ENCODE results near the gene KCTD19.

KCTD19 gene

DNA sequence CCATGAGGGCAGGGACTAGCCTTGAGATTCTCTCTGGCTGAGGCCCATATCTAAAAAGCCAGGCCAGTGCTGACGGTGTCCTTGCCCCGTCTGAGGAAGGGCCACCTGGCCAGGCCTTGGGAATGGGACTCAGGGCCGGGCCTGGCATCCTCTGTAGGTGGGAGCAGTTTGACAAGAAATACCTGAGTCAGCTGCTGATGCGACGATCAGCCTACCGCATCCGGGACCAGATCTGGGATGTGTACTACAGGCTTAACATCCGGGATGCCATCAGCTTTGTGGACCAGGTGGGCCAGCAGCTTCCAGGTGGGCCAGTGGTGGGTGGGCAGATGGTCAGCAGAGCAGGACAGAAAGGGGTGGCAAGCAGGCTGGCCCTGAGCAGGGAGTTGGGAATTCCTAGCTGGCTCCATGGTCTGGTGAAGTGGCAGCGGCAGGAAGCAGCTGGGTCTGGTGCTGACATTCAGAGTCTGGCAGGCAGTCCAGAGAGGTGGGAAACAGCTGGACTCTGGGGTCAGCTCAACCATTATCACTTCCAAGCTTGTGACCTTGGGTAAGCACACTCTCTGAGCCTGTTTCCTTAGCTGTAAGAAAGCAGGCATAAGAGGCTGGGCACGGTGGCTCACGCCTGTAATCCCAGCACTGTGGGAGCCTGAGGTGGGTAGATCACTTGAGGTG is 68.2 kb downstream of the KCTD19 start:
- DNase-seq (ENCODE audit: low read depth) = no peak

GRCh38 chr16:67257486-67258160 is 68.9 kb downstream of the KCTD19 start:
- no peak for DNase-seq (ENCODE audit: low read depth)

DNA sequence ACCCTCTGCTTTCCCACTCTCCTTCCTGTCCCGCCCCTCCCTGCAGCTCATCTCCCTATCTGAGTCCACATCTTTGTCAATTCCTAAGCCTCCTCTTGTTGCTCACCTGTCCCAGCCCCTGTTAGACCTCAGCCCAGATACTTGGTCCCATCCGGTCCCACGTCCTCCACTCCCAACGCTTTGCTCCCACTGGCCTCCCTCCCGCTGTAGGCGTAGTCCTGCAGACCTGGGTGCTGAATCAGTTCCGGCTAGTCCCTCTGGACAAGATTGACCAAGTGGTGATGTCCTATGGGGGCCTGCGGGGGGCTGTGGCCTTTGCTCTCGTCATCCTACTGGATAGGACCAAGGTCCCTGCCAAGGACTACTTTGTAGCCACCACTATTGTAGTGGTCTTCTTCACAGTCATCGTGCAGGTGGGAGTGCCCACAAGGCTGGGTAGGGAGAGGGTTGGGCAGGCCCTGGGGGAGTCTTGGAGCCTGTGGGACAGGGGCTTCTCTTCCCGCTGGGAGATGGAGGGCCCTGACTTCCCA is 69.8 kb downstream of the KCTD19 start:
- no peak for DNase-seq (ENCODE audit: low read depth)

DNA sequence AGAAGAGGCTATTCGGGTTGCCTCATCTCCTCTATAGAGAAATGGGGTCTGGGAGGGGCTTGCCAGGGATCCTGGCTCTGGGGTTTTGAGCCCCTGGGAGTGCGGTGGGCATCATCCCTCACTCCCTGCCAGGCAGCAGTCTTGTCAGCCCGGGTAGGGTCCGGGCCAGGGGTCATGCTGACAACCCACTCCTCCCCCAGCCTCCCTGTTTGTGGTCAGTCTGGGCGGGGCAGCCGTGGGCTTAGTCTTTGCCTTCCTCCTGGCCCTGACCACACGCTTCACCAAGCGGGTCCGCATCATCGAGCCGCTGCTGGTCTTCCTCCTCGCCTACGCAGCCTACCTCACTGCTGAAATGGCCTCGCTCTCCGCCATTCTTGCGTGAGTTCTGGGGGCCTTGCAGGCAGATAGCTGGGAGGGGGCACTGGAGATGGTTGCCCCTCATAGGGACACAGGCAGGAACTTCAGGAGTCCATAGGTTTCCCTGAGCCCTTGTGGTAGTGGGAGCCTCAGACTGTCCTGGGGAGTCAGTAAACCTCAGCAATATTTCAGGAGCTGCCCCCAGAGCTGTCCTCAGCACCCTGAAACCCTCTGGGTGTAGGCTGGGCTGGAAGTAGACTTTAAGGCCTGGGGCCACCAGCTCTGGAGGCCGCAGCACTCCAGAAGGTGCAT is 70.9 kb downstream of the KCTD19 start:
- no peak for DNase-seq (ENCODE audit: low read depth)

DNA sequence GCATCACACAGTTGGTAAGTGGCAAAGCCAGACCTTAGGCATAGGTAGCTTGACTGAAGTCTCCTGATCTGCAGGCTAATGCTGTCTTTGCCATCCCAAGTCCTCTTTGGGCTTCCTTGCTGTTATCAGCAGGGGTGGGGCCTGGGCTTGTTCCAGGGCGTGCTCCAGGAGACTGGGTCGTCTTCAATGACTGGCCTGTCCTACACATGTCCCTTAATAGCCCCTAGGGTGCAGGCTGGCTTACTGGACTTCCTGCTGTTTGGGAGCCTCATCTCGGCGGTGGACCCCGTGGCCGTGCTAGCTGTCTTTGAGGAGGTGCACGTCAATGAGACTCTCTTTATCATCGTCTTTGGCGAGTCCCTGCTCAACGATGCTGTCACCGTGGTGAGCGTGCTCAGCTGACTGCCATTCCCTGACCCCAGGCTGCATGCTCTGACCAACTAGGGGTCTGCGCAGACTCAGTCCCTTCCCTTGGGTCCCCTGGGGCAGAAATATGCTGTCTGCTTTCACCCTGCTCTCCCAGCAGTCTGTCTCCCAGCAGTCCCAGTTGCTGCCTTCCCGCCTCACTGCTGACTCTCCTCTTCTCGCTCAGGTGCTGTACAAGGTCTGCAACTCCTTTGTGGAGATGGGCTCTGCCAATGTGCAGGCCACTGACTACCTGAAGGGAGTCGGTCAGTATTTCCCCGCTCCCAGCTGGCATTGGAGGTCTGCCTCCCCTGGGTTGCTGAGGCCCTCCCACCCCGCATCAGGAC is 71.6 kb downstream of the KCTD19 start:
- DNase-seq (ENCODE audit: low read depth) = no peak

DNA sequence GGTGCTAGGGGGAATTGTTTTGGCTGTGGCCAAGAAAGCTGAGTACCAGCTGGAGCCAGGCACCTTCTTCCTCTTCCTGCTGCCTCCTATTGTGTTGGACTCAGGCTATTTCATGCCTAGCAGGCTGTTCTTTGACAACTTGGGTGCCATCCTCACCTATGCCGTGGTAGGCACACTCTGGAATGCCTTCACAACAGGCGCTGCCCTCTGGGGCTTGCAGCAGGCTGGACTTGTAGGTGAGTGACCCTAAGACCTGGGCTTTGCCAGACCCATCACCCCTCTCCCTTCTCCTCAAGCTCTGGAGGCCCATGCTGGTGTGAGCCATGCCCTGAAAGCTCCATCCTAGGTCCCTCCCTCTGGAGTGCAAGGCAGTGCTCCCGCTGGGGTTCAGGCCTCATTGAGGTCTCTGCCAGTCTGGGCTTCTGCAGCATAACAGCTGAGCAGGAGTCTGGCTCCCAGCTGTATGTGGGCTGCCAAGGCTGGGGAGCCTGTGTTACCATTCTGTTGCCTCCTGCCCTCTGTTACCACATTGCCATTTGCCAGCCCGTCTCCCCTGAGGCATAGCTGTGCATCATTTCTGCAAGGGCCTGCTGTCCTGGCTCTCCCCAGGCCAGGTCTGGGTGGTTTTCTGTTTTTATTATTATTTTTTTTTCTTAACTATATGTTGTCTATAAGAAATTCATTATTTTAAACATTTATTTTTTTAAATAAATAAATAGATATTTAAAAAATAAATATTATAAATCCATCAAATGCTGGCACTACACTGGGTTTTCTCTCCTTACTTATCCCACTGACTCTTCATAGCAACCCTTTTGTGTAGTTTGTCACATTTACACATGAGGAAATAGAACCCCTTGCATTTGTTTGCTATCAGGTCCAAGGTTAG is 73.7 kb downstream of the KCTD19 start:
- no peak for DNase-seq (ENCODE audit: low read depth)

DNA sequence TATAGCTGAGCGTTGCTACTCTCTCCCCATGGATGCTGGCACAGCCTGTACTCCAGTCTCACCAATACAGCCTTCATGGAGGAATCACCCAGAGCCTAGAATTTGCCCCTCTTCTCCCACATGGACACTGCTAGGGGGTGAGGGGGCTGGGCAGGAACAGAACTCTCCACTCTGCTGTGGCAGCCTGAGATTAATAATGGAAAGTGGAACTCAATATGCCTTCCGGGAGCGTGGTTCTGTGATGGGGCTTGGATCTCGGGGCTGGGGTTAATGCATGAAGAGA is 76.6 kb downstream of the KCTD19 start:
- no peak for DNase-seq (ENCODE audit: low read depth)

- no peak for DNase-seq (ENCODE audit: low read depth)
Observed at GRCh38 chr16:67249178-67250044, 77.1 kb downstream of the KCTD19 start.

GRCh38 chr16:67248401-67249177 is 78.0 kb downstream of the KCTD19 start, which contains the start of gene SLC9A5:
Gene SLC9A5 (plus strand): TSS chr16:67248979. CDS start chr16:67249015, 36 bp downstream.
- DNase-seq (ENCODE audit: low read depth) = no peak

GRCh38 chr16:67248073-67248400 is 78.5 kb downstream of the KCTD19 start:
- DNase-seq (ENCODE audit: low read depth) = no peak

- peak; percentile 97 for DNase-seq (ENCODE audit: low read depth)
Observed at GRCh38 chr16:67247192-67248072, 79.1 kb downstream of the KCTD19 start, which contains the start of gene FHOD1. Gene FHOD1 (minus strand): TSS chr16:67247481. CDS start chr16:67247410, 71 bp downstream.

GRCh38 chr16:67246756-67247191 is 79.8 kb downstream of the KCTD19 start:
- DNase-seq (ENCODE audit: low read depth) = no peak

DNA sequence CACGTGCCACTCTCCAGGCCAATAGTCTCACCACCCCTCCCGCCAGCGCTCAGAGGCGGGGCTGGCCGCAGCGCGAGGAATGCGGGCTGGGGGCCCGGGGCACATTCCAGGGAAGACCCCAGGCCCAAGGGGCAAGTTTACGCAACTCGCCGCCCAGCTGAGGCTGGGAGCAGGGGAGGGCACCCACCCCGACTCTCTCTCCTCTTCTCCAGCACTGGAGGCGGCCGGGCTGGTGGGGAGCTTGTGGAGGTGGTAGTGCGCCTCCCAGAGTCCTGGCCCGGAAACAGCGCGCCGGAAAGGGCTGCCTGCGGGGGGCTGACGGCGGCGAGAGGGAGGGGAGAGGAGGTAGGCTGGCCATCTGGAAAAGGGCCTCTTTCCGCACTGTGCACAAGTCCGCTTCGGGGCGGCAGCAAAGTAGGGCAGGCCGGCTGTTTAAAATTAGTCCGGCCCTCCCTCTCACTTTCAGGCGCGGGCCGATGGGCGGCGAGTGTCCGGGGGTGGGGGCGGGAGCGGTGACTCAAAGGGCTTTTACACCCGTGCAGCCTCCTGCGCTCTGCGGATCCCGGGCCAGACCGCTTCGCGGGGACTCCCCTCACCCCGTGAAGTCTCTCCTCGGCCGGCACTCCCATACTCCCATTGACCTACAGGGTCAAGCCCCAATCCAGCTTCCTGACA is 80.3 kb downstream of the KCTD19 start:
- no peak for DNase-seq (ENCODE audit: low read depth)

DNA sequence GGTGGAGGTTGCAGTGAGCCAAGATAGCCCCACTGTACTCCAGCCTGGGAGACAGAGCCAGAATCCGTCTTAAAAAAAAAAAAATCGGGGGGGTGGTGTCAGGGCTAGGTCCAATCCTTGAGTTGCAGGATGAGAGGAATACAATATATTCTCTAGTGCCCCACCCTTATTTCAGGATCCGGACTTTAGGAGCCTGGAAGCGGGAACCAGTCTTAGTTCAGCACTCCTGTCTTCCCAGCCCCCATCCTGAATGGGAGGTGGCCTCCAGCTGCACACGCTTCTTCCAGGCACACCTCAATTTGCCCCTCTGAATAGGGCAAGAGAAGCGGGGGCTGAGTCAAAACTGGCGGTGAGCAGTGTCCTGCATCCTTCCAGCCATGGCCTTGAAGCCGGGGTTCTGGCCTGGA is 80.9 kb downstream of the KCTD19 start:
- DNase-seq (ENCODE audit: low read depth) = no peak

- DNase-seq (ENCODE audit: low read depth) = no peak
Observed at GRCh38 chr16:67245186-67245585, 81.4 kb downstream of the KCTD19 start.

GRCh38 chr16:67244387-67245185 is 82.0 kb downstream of the KCTD19 start:
- peak; percentile 52 for DNase-seq (ENCODE audit: low read depth)

- DNase-seq (ENCODE audit: low read depth) = no peak
Observed at GRCh38 chr16:67243481-67243880, 83.1 kb downstream of the KCTD19 start.

Data from stimulated activated CD8-positive, alpha-beta memory T cell treated with anti-CD3 and anti-CD28 coated beads, Interleukin-7, amount 100 ng/mL, for 24 hours (primary cell).